ENCODE results near the gene WNT5B.

Gene WNT5B

DNA sequence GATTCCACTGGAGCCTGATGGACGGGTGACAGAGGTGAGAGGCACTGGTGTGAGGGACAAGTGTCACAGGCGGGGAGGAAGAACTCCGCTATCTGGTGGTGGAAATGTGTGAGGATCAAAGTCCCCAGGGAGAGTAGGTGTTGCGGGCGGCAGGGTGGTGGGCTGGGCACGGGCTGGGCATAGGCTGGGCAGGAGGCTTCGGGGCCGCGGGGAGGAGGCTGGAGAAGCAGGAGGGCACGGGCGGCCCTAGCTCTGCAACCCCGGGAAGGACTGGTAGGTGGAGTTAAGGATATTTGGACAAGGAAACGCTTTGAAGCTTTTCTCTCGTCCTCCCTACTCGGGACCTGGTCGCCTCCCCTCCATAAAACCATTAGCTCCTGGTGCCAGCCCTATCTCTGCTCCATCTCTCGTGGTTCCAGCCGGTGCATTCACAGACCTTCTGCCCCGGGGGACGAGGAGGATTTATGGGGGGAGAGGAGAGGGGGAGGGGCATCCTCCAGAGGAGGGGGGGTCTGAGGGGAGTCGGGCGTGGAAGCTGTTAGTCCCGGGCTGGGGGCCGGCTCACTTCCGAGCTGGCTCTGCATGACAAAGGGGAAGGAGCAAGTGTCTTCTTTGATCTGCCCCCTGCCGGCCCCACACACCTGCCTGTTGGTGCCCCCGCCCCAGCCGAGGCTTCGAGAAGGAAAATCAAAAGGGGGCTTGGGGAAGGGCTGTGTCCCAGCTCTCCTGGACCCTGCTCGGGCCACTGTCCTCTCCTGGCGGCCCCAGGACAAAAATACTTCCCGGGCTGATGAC, 504 bp downstream of the WNT5B start:
- DNase-seq (ENCODE audit: low spot score in 2 of 2): peak in 1 of 2 experiments; percentile 53
- in situ Hi-C loops (cut with MboI; ENCODE audit: low sequenced_read_pairs): loop anchor here (25.0 kb wide), 1 partner anchor 958 kb away; no protein-coding TSS in a partner anchor
- no peaks in the 10 kb centered on the region for H3K36me3 ChIP-seq (replicated peaks)
- H3K27me3 ChIP-seq (ENCODE audit: low read depth): no peaks in the 10 kb centered on the region; the same call in 1 of the 2 replicates
- no peaks in the 10 kb centered on the region for H3K9me3 ChIP-seq
- H3K4me3 ChIP-seq: peak overlapping the region; percentile 28
- H3K4me1 ChIP-seq: peaks cover 18% of the 10 kb centered on the region

DNA sequence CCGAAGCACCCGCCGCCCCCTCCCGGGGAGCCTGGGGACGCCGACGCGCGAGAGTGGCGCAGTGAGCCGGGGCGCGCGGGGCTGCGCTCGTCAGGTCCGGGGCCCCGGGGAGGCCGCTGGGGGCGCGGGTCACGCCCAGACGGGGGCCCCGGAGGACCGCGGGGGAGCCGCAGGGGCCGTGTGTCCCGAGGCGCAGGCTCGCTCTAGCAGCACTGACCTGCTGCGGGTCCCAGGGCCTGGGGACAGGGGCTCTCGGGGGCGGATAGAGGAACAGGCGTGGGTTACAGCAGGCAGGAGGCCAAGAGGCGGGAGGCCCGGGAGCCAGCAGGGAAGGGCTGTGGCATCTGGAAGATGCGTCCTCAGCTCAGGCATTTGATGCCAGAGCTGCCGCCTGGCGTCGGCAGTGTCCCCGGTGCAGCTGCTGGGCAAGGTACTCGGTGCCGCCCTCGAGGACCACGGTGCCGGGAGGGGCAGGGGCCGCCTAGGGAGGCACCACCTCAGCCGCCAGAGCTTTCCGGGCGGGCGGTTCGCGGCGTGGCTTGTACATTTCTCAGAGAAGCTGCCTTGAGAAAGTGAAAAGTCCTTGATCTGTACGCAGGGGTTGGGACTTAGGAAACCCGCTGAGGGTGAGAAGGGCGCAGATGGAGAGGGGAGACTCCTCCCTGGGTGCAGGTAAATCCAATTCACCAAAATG, 1.2 kb downstream of the WNT5B start:
- Histone ChIP-seq H3K4me3 (peak overlapping the region; percentile 28), H3K36me3 (replicated peaks) (no peaks in the 10 kb centered on the region), H3K9me3 (no peaks in the 10 kb centered on the region), H3K4me1 (peaks cover 13% of the 10 kb centered on the region), H3K27me3 (ENCODE audit: low read depth) (no peaks in the 10 kb centered on the region; the same call in 1 of the 2 replicates)
- in situ Hi-C loops (cut with MboI; ENCODE audit: low sequenced_read_pairs): loop anchor here (25.0 kb wide), 1 partner anchor 957 kb away; no protein-coding TSS in a partner anchor
- DNase-seq (ENCODE audit: low spot score in 2 of 2): peak in 1 of 2 experiments; percentile 24

DNA sequence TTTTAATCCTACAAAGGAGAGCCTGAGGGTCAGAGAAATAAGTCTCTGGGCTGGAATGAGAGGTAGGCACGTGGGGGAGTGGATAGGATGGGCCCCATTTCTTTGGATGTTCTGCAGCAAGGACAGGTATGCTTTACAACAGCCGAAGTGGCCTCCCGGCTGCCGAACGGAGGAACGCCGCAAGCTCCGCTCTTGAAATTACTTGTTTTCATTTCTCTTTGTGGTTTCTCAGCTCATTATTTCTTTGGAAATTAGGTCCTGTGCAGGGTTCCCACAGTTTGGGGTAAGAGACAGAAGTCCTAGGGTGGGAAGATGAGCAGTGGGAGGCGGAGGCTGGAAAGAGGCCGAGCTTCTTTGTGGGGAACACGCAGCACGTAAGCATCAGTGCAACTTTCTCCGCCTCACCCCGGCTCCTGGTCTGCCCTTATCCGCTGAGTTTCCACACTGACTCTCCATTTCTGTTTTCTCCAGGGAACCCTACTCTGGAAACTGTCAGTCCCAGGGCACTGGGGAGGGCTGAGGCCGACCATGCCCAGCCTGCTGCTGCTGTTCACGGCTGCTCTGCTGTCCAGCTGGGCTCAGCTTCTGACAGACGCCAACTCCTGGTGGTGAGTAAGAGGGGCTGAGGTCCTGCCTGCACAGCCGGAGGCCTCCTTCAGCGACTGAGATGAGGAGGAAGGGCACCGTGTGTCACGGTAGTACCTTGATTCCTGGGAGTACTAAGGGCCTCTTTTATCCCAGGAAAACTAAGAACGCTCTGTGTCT, 2.0 kb downstream of the WNT5B start:
- in situ Hi-C loops (cut with MboI; ENCODE audit: low sequenced_read_pairs): loop anchor here (25.0 kb wide), 1 partner anchor 956 kb away; no protein-coding TSS in a partner anchor
- DNase-seq (ENCODE audit: low spot score in 2 of 2): no peak
- Histone ChIP-seq H3K27me3 (ENCODE audit: low read depth) (no peaks in the 10 kb centered on the region; the same call in 1 of the 2 replicates), H3K36me3 (replicated peaks) (no peaks in the 10 kb centered on the region), H3K4me3 (no peak overlapping the region), H3K4me1 (peaks cover 10% of the 10 kb centered on the region; the same call in 1 of the 2 replicates), H3K9me3 (no peaks in the 10 kb centered on the region)

DNA sequence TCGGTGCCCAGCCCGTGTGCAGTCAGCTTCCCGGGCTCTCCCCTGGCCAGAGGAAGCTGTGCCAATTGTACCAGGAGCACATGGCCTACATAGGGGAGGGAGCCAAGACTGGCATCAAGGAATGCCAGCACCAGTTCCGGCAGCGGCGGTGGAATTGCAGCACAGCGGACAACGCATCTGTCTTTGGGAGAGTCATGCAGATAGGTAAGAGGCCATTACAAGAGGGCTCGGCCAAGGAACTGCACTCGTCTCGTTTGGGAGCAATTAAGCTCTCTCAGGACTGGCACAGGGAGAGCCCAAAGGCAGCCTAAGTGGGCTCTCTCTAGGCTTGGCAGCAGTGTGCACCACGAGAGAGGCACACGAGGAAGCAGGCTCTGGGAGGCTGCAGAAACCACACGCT, 3.7 kb downstream of the WNT5B start:
- no peaks in the 10 kb centered on the region for H3K36me3 ChIP-seq (replicated peaks)
- H3K4me1 ChIP-seq: peaks cover 10% of the 10 kb centered on the region; the same call in 1 of the 2 replicates
- H3K9me3 ChIP-seq: no peaks in the 10 kb centered on the region
- no peaks in the 10 kb centered on the region; the same call in 1 of the 2 replicates for H3K27me3 ChIP-seq (ENCODE audit: low read depth)
- no peak for DNase-seq (ENCODE audit: low spot score in 2 of 2)
- in situ Hi-C loops (cut with MboI; ENCODE audit: low sequenced_read_pairs): loop anchor here (25.0 kb wide), 1 partner anchor 955 kb away; no protein-coding TSS in a partner anchor
- H3K4me3 ChIP-seq: no peak overlapping the region

DNA sequence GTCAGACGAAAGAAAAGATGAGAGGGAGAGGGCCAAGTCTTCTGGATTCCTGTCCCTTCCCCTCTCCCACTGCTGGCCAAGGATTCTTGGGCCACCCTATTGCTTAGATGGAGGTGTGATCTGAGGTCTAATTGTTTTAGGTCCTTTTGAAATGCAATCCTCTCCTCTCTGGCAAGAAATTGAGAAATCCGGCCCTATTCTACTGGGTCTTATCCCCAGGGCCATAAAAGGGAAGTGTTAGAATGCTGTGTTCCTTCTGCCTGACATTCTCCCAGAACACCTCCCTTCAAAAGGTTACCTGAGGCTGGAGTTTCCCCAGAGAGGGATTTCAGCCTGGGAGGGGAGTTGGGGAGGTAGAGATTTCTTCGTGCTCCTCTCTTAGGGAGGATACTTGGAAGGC, 4.4 kb downstream of the WNT5B start:
- Histone ChIP-seq H3K9me3 (no peaks in the 10 kb centered on the region), H3K36me3 (replicated peaks) (no peaks in the 10 kb centered on the region), H3K4me3 (no peak overlapping the region), H3K27me3 (ENCODE audit: low read depth) (no peaks in the 10 kb centered on the region; the same call in 1 of the 2 replicates), H3K4me1 (peaks cover 10% of the 10 kb centered on the region; the same call in 1 of the 2 replicates)
- no peak for DNase-seq (ENCODE audit: low spot score in 2 of 2)
- in situ Hi-C loops (cut with MboI; ENCODE audit: low sequenced_read_pairs): loop anchor here (25.0 kb wide), 1 partner anchor 954 kb away; no protein-coding TSS in a partner anchor

DNA sequence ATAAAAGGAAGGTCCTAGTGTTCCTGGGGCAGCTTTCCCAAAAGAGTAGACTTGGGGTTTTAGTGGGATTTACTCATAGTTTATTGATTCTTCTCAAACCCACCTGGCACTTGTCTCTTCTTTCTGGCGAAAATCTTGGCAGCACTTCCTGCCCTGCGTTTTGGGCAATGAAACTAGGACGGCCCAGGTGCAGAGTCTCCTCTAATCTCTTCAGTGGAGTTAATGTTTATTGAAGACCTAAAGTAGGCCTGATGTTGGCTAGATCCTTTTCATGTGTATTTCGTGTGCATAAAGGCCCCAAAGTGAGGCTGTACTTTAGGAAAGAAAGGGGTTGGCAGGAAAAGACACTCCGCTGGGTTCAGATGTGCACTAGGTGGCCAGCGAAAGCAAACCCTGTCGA, 5.1 kb downstream of the WNT5B start:
- in situ Hi-C loops (cut with MboI; ENCODE audit: low sequenced_read_pairs): loop anchor here (25.0 kb wide), 1 partner anchor 953 kb away; no protein-coding TSS in a partner anchor
- no peak for DNase-seq (ENCODE audit: low spot score in 2 of 2)
- no peaks in the 10 kb centered on the region for H3K9me3 ChIP-seq
- no peaks in the 10 kb centered on the region for H3K36me3 ChIP-seq (replicated peaks)
- peaks cover 9% of the 10 kb centered on the region; the same call in 1 of the 2 replicates for H3K4me1 ChIP-seq
- H3K4me3 ChIP-seq: no peak overlapping the region
- no peaks in the 10 kb centered on the region; the same call in 1 of the 2 replicates for H3K27me3 ChIP-seq (ENCODE audit: low read depth)

DNA sequence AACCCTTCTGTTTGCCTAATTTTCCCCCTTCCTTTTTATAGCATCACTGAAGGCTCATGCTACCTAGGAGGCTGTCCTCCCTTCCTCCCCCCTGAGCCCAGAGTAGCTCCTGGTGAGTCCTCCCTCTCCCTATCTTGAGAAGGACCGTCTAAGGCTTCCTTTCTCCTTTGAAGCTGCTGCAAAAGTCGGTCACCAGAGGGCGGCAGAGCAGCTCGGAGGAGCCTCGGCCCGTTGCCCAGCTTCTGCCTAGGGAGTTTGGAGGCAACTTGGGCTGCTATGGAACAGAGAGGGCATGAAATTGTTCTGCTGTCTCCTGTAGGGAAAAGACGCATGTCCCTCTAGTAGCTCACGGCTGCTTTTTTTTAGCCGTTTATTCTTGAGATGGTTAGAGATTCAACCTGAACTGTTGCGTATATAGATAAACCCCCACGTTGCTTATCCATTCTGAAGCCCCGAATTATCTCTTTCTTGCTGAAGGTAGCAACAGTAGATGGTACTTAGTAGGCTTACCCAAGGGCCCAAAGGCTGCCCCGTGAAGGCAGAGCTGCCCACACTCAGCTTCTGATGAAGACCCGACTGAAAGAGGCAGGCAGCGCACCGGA, 5.7 kb downstream of the WNT5B start:
- no peaks in the 10 kb centered on the region for H3K36me3 ChIP-seq (replicated peaks)
- H3K4me3 ChIP-seq: no peak overlapping the region
- peak; percentile 56 to 85 for DNase-seq (ENCODE audit: low spot score in 2 of 2)
- in situ Hi-C loops (cut with MboI; ENCODE audit: low sequenced_read_pairs): loop anchor here (25.0 kb wide), 1 partner anchor 953 kb away; no protein-coding TSS in a partner anchor
- no peaks in the 10 kb centered on the region for H3K9me3 ChIP-seq
- peaks cover 6% of the 10 kb centered on the region; the same call in 1 of the 2 replicates for H3K4me1 ChIP-seq
- no peaks in the 10 kb centered on the region; the same call in 1 of the 2 replicates for H3K27me3 ChIP-seq (ENCODE audit: low read depth)

DNA sequence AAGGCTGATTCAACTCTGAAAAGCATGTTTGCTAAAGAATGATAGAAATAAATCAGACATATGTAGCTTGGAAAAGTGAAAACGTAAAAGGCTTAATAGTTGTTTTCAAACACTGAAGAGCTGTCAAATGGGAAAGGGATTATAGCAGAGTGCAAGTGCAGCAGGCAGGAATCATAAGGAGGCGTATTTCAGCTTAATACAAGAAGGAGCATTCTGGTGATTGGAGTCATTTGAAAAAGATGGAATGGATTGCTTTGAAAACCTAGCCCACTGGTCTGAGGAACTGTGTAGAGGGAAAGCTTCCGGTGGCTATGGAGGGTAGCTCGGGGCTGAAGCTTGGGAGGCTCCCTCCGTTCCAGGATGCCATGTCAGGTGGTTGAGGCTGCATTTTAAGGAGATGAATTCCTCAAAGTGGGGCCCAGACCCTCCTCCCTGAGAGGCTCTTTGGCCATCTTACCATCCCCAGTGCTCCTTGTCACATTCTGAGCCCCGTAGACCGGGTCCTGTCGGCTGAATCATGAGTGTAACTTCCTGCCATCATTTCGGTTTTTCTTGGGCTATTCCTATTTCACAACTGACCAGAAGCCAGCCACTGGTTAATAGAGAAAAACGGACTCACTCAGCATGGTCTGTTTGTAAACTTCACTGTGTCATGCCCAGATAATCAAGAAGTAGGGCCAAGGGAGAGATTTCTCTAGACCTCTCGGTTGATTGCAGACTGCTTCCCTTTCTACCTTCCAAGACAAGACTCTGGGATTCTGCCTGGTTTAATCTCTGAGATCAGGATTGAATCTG, 6.5 kb downstream of the WNT5B start:
- Histone ChIP-seq H3K36me3 (replicated peaks) (no peaks in the 10 kb centered on the region), H3K9me3 (no peaks in the 10 kb centered on the region), H3K27me3 (ENCODE audit: low read depth) (no peaks in the 10 kb centered on the region; the same call in 1 of the 2 replicates), H3K4me3 (no peak overlapping the region), H3K4me1 (no peaks in the 10 kb centered on the region)
- no peak for DNase-seq (ENCODE audit: low spot score in 2 of 2)
- in situ Hi-C loops (cut with MboI; ENCODE audit: low sequenced_read_pairs): loop anchor here (25.0 kb wide), 1 partner anchor 952 kb away; no protein-coding TSS in a partner anchor

DNA sequence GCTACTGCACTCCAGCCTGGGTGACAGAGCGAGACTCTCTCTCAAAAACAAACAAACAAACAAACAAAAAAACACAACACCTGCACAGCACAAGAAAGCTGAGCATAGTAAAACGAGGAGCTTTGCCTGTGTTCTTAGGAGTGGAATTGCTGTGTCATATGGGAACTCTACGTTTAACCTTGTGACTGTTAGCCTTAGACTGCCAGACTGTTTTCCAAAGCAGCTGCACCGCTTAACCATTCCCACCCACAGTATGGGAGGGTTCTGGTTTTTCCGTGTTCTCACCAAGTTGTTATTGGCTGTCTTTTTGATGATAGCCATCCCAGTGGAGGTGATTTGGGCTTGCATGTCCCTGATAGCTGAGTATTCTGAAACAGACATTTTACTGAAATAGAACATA, 9.2 kb downstream of the WNT5B start:
- no peaks in the 10 kb centered on the region for H3K4me1 ChIP-seq
- no peak overlapping the region for H3K4me3 ChIP-seq
- H3K9me3 ChIP-seq: no peaks in the 10 kb centered on the region
- DNase-seq (ENCODE audit: low spot score in 2 of 2): no peak
- H3K36me3 ChIP-seq (replicated peaks): no peaks in the 10 kb centered on the region
- no peaks in the 10 kb centered on the region for H3K27me3 ChIP-seq (ENCODE audit: low read depth)
- in situ Hi-C loops (cut with MboI; ENCODE audit: low sequenced_read_pairs): loop anchor here (25.0 kb wide), 1 partner anchor 949 kb away; no protein-coding TSS in a partner anchor

DNA sequence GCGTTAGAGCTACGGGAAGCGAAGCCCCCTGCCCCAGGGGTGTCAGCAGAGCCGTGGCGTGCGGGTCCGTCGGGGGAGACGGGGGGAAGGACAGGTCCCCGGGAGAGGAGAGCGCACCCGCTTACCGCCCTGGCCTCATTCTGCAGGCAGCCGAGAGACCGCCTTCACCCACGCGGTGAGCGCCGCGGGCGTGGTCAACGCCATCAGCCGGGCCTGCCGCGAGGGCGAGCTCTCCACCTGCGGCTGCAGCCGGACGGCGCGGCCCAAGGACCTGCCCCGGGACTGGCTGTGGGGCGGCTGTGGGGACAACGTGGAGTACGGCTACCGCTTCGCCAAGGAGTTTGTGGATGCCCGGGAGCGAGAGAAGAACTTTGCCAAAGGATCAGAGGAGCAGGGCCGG, 10.5 kb downstream of the WNT5B start:
- in situ Hi-C loops (cut with MboI; ENCODE audit: low sequenced_read_pairs): loop anchor here (25.0 kb wide), 1 partner anchor 948 kb away; no protein-coding TSS in a partner anchor
- DNase-seq (ENCODE audit: low spot score in 2 of 2): no peak
- H3K4me1 ChIP-seq: no peaks in the 10 kb centered on the region; the same call in 1 of the 2 replicates
- H3K9me3 ChIP-seq: no peaks in the 10 kb centered on the region
- no peak overlapping the region for H3K4me3 ChIP-seq
- H3K27me3 ChIP-seq (ENCODE audit: low read depth): no peaks in the 10 kb centered on the region
- no peaks in the 10 kb centered on the region for H3K36me3 ChIP-seq (replicated peaks)

DNA sequence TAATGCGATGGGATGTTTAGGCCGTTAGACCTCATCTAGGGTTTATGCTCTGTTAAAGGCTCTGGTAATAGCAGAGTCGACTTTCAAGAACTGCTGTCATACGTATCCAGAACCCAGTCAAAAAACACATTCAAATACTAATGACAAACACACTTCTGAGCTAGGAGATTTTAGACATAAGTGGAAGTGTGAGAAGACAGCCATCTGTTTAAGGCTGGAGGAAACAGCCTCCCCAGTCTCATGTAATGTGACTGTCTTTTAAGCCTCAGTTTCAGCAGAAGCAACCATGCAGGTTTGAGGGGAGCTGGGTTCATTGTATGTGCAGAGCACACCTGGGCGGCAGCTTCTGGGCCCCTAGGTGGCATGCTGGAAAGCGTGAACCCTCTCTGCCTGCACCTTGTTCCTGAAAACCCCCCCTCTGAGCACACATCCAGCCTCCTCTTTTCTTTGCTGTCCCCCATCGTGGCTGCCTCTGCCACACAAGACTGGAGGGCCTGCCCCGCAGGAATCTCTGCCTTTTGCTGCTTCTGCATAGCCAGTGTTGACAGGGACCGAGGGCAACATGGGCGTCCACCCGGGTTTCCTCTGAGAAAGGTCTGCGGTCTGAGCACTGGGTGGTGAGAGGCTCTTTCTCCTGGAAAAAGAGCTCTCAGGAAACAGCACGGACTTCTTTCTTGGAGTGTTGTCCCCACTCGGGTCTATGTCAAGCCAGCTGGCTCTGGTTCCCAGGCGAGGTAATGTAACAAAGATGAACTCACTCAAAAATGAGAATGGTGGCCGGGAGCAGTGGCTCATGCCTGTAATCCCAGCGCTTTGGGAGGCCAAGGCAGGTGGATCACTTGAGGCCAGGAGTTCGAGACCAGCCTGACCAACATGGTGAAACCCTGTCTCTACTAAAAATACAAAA, 11.6 kb downstream of the WNT5B start:
- Histone ChIP-seq H3K4me3 (no peak overlapping the region), H3K4me1 (peaks cover 4% of the 10 kb centered on the region; the same call in 1 of the 2 replicates), H3K27me3 (ENCODE audit: low read depth) (no peaks in the 10 kb centered on the region), H3K9me3 (no peaks in the 10 kb centered on the region), H3K36me3 (replicated peaks) (no peaks in the 10 kb centered on the region)
- no peak for DNase-seq (ENCODE audit: low spot score in 2 of 2)
- in situ Hi-C loops (cut with MboI; ENCODE audit: low sequenced_read_pairs): loop anchor here (25.0 kb wide), 1 partner anchor 947 kb away; no protein-coding TSS in a partner anchor

Measured in HAP-1 (cell line).